Gastrocnemius medialis (tissue), 4 donors: ENCODE results near the gene RAD18. TPM values are rescaled to one million over a fixed set of nuclear protein-coding genes. Genes with fewer than 3 reads are reported as not detected.

Source experiments
- ATAC-seq, 2 donors: fragments of 150-250 bp; one replicate each; pipeline ENCODE4 v1.9.1; 2016
- DNase-seq, 2 donors: peaks; one replicate each; pipeline ENCODE4 v3.0.0-alpha.2; 2019
- H3K27ac ChIP-seq, 4 donors: fragments of 200-600 bp; sonication (generic); 1 replicate in 1 of 4; 2 replicates in 3 of 4; pipeline ENCODE4 v1.5.1; 2016 to 2018; ENCODE audit warnings: mild to moderate bottlenecking in 2 of 4, moderate library complexity in 1 of 4
- H3K27me3 ChIP-seq, 3 donors: fragments of 200-600 bp; sonication (generic) in 2 of 3; 1 replicate in 1 of 3; 2 replicates in 2 of 3; pipeline versions ENCODE4 v1.5.1 to v1.6.0; 2016 to 2019; ENCODE audit warnings: mild to moderate bottlenecking in 1 of 3, moderate library complexity in 1 of 3
- H3K36me3 ChIP-seq, 2 donors: fragments of 200-600 bp; sonication (generic) in 1 of 2; one replicate each; pipeline ENCODE4 v1.5.1; 2017 to 2018
- H3K4me1 ChIP-seq, 2 donors: fragments of 200-600 bp; sonication (generic) in 1 of 2; one replicate each; pipeline ENCODE4 v1.5.1; 2016 to 2017; ENCODE audit warnings: mild to moderate bottlenecking in 2 of 2
- H3K4me3 ChIP-seq, 4 donors: fragments of 200-600 bp; sonication (generic) in 3 of 4; 1 replicate in 1 of 4; 2 replicates in 3 of 4; pipeline ENCODE4 v1.5.1; 2016 to 2019; ENCODE audit warnings: mild to moderate bottlenecking in 2 of 4
- H3K9me3 ChIP-seq, 3 donors: fragments of 200-600 bp; sonication (generic) in 2 of 3; 1 replicate in 1 of 3; 2 replicates in 2 of 3; pipeline ENCODE4 v1.5.1; 2016 to 2019
- POLR2A ChIP-seq, 2 donors: fragments of 450-650 bp; IDR thresholded peaks; one replicate each; pipeline ENCODE4 v1.6.1; 2017; ENCODE audit warnings: antibody characterized with exemption in 2 of 2, mild to moderate bottlenecking in 2 of 2, moderate library complexity in 2 of 2
- in situ Hi-C, 4 donors: fragments of 200-750 bp; cut with MboI; loops; one replicate each; pipeline versions ENCODE4 v1.15.0 to v1.8.0; 2017; ENCODE audit warnings: low sequenced_read_pairs in 4 of 4
- intact Hi-C: fragments of 100-400 bp; cut with DNase I; formaldehyde crosslinking; loops from one replicate; pipeline ENCODE4 v1.15.1; 2023; ENCODE audit warnings: low total_unique reads
- total RNA-seq, 4 donors: library from RNA; depleted of rRNA; stranded (reverse); fragments of >200 nt; gene quantifications; one replicate each; pipeline versions ENCODE4 v1.1.0 to v1.2.3, GENCODE V29; 2016
- TF ChIP-seq, protein P1 (sequence below), 5 experiments: fragments of 450-650 bp in 3 of 5; fragments of 200-600 bp in 2 of 5; sonication (generic) in 2 of 5; IDR thresholded peaks in 4 of 5; conservative IDR thresholded peaks in 1 of 5; 1 replicate in 4 of 5; 2 replicates in 1 of 5; pipeline ENCODE4 v1.5.1; 2016 to 2019; ENCODE audit warnings: antibody characterized with exemption in 5 of 5, mild to moderate bottlenecking in 3 of 5, moderate library complexity in 3 of 5

RAD18 gene
- total RNA-seq, 4 donors from 2014 or later = 1.8 to 5.8 (median 2.3) TPM

- H3K36me3 ChIP-seq = no peaks in the 10 kb centered on the region
- intact Hi-C loops (loop anchor here (1.0 kb wide), 2 partner anchors 96 to 331 kb away; no protein-coding TSS in a partner anchor), in situ Hi-C loops (loop anchor here in 3 of 4 donors (5.0 to 10.0 kb wide), 3 partner anchors 96 to 331 kb away; no protein-coding TSS in a partner anchor)
- peak in 1 of 2 donors; percentile 36 for DNase-seq
- peak; percentile 57 to 69 for ATAC-seq
- no peak overlapping the region for H3K4me3 ChIP-seq
- TF ChIP-seq POLR2A (IDR thresholded peaks at IDR 0.05) = no peak
- TF ChIP-seq, protein P1, sequence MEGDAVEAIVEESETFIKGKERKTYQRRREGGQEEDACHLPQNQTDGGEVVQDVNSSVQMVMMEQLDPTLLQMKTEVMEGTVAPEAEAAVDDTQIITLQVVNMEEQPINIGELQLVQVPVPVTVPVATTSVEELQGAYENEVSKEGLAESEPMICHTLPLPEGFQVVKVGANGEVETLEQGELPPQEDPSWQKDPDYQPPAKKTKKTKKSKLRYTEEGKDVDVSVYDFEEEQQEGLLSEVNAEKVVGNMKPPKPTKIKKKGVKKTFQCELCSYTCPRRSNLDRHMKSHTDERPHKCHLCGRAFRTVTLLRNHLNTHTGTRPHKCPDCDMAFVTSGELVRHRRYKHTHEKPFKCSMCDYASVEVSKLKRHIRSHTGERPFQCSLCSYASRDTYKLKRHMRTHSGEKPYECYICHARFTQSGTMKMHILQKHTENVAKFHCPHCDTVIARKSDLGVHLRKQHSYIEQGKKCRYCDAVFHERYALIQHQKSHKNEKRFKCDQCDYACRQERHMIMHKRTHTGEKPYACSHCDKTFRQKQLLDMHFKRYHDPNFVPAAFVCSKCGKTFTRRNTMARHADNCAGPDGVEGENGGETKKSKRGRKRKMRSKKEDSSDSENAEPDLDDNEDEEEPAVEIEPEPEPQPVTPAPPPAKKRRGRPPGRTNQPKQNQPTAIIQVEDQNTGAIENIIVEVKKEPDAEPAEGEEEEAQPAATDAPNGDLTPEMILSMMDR (IDR thresholded peaks at IDR 0.05 in 4 of 5, conservative IDR thresholded peaks at IDR 0.05 in 1 of 5) = peak; percentile 88 to 99 (median 95)
- H3K27me3 ChIP-seq = no peaks in the 10 kb centered on the region
- H3K9me3 ChIP-seq = no peaks in the 10 kb centered on the region
- H3K4me1 ChIP-seq = no peaks in the 10 kb centered on the region
- H3K27ac ChIP-seq = no peak overlapping the region
Observed at GRCh38 chr3:8970971-8971589, 7.8 kb upstream of the RAD18 start.

GRCh38 chr3:8969241-8969640 is 6.0 kb upstream of the RAD18 start:
- H3K36me3 ChIP-seq = no peaks in the 10 kb centered on the region
- in situ Hi-C loops (no loop called here), intact Hi-C loops (loop anchor here (10.0 kb wide), 1 partner anchor 676 kb away; the partner anchor contains the start of gene MTMR14)
- ATAC-seq (no peak), DNase-seq (no peak)
- H3K9me3 ChIP-seq = no peaks in the 10 kb centered on the region
- TF ChIP-seq, protein P1 (IDR thresholded peaks at IDR 0.05 in 4 of 5, conservative IDR thresholded peaks at IDR 0.05 in 1 of 5) = no peak
- TF ChIP-seq POLR2A (IDR thresholded peaks at IDR 0.05) = no peak
- H3K27ac ChIP-seq = no peak overlapping the region
- H3K4me1 ChIP-seq = no peaks in the 10 kb centered on the region
- H3K27me3 ChIP-seq = no peaks in the 10 kb centered on the region
- no peak overlapping the region for H3K4me3 ChIP-seq

- in situ Hi-C loops (no loop called here), intact Hi-C loops (loop anchor here (10.0 kb wide), 1 partner anchor 676 kb away; the partner anchor contains the start of gene MTMR14)
- Histone ChIP-seq H3K4me3 (no peak overlapping the region), H3K9me3 (no peaks in the 10 kb centered on the region), H3K27me3 (no peaks in the 10 kb centered on the region), H3K36me3 (no peaks in the 10 kb centered on the region), H3K4me1 (no peaks in the 10 kb centered on the region), H3K27ac (no peak overlapping the region)
- DNase-seq (no peak), ATAC-seq (no peak)
- TF ChIP-seq, protein P1 (IDR thresholded peaks at IDR 0.05 in 4 of 5, conservative IDR thresholded peaks at IDR 0.05 in 1 of 5) = no peak
- TF ChIP-seq POLR2A (IDR thresholded peaks at IDR 0.05) = no peak
Observed at GRCh38 chr3:8968375-8968882, 5.2 kb upstream of the RAD18 start.

DNA sequence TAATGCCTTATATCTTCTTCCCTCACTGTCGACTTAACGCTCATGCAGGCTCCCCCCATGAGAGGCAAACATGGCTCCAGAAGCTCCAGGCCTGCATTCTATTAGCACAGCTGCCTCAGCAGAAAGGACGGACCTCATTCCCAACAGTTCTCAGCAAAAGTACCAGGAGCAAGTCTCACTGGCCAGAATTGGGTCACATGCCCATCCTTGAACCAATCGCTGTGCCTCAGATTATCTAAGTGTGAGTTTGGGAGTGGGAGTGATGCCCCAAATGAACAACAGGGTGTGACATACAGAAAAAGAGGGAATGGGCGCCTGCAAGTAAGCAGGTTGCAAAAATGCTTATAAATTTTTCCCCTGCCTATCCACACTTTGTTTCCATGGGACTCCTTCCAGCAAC is 4.3 kb upstream of the RAD18 start:
- ATAC-seq (no peak), DNase-seq (no peak)
- TF ChIP-seq POLR2A (IDR thresholded peaks at IDR 0.05) = no peak
- TF ChIP-seq, protein P1 (IDR thresholded peaks at IDR 0.05 in 4 of 5, conservative IDR thresholded peaks at IDR 0.05 in 1 of 5) = no peak
- intact Hi-C loops = loop anchor here (10.0 kb wide), 1 partner anchor 677 kb away; the partner anchor contains the start of gene MTMR14
- Histone ChIP-seq H3K27me3 (no peaks in the 10 kb centered on the region), H3K27ac (no peak overlapping the region), H3K4me3 (no peak overlapping the region), H3K4me1 (peaks cover 3 to 4% of the 10 kb centered on the region in 2 donors), H3K36me3 (no peaks in the 10 kb centered on the region), H3K9me3 (no peaks in the 10 kb centered on the region)
- in situ Hi-C loops = no loop called here
